ENCODE results near the gene ARSB.
A peak's percentile ranks its signal among the peaks of the same experiment; 100 is the strongest.
"Not testable (repeated sequence)": the region's sequence is repeated elsewhere in the genome, so short reads cannot be mapped to it uniquely, and the experiment has no call there.

ARSB gene

GRCh38 chr5:78895616-78896015 lies 89.5 kb downstream of the ARSB start:
- no peak for DNase-seq

- DNase-seq = no peak
Observed at GRCh38 chr5:78893940-78894677, 91.0 kb downstream of the ARSB start.

GRCh38 chr5:78890667-78891379 lies 94.3 kb downstream of the ARSB start:
- DNase-seq = no peak

- DNase-seq = no peak
Observed at GRCh38 chr5:78889369-78890140, 95.6 kb downstream of the ARSB start.

GRCh38 chr5:78888580-78889368 lies 96.3 kb downstream of the ARSB start:
- peak; percentile 34 for DNase-seq

GRCh38 chr5:78887384-78888118 lies 97.6 kb downstream of the ARSB start:
- no peak for DNase-seq

- no peak for DNase-seq
Observed at GRCh38 chr5:78886341-78887230, 98.5 kb downstream of the ARSB start.

- DNase-seq = no peak
Observed at GRCh38 chr5:78881884-78882283, 103.2 kb downstream of the ARSB start.

GRCh38 chr5:78879516-78879915 lies 105.6 kb downstream of the ARSB start:
- no peak for DNase-seq

GRCh38 chr5:78866076-78866475 lies 119.0 kb downstream of the ARSB start:
- not testable (repeated sequence) for DNase-seq

GRCh38 chr5:78858364-78858763 lies 126.7 kb downstream of the ARSB start:
- no peak for DNase-seq

GRCh38 chr5:78855026-78855425 lies 130.1 kb downstream of the ARSB start:
- no peak for DNase-seq

- DNase-seq = not testable (repeated sequence)
Observed at GRCh38 chr5:78851891-78852290, 133.2 kb downstream of the ARSB start.

GRCh38 chr5:78845470-78845869 lies 139.6 kb downstream of the ARSB start:
- DNase-seq = no peak

- DNase-seq = no peak
Observed at GRCh38 chr5:78843436-78843835, 141.7 kb downstream of the ARSB start.

GRCh38 chr5:78841767-78842166 lies 143.3 kb downstream of the ARSB start:
- DNase-seq = no peak

- DNase-seq = no peak
Observed at GRCh38 chr5:78838753-78839152, 146.4 kb downstream of the ARSB start.

GRCh38 chr5:78837836-78838235 lies 147.3 kb downstream of the ARSB start:
- no peak for DNase-seq

GRCh38 chr5:78835176-78835575 lies 149.9 kb downstream of the ARSB start:
- DNase-seq = no peak

GRCh38 chr5:78833284-78833683 lies 151.8 kb downstream of the ARSB start:
- no peak for DNase-seq

GRCh38 chr5:78830528-78831046 lies 154.5 kb downstream of the ARSB start:
- peak; percentile 43 for DNase-seq
